ENCODE results near the gene RAB3D.
"Not testable (repeated sequence)": the region's sequence is repeated elsewhere in the genome, so short reads cannot be mapped to it uniquely, and the experiment has no call there.

Gene RAB3D, protein sequence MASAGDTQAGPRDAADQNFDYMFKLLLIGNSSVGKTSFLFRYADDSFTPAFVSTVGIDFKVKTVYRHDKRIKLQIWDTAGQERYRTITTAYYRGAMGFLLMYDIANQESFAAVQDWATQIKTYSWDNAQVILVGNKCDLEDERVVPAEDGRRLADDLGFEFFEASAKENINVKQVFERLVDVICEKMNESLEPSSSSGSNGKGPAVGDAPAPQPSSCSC
- 1.8 to 52.6 (median 17.8) reads per million in 17 experiments for total RNA-seq

GRCh38 chr19:11339254-11340098 is at the start of gene RAB3D:
Gene RAB3D (minus strand): TSS chr19:11339657. CDS start chr19:11337399, 2,258 bp downstream.
- peak; percentile 88 to 97 (median 92) for DNase-seq

- DNase-seq = peak; percentile 69 to 81 (median 72)
Measured at GRCh38 chr19:11387162-11388034, 47.9 kb upstream of the RAB3D start.

DNA sequence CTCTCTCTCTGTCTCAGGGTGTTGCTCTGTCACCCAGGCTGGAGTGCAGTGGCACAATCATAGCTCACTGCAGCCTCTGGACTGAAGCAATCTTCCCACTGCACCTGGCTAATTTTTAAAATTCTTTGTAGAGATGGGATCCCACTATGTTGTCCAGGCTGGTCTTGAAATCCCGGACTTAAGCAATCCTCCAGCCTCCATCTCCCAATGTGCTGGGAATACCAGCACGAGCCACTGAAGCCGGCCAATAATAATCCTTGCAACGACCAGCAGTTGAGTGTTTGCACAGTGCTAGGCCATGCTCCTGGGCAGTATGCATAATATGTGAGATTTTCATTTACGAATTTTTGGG is 45.3 kb upstream of the RAB3D start:
- DNase-seq = no peak

DNA sequence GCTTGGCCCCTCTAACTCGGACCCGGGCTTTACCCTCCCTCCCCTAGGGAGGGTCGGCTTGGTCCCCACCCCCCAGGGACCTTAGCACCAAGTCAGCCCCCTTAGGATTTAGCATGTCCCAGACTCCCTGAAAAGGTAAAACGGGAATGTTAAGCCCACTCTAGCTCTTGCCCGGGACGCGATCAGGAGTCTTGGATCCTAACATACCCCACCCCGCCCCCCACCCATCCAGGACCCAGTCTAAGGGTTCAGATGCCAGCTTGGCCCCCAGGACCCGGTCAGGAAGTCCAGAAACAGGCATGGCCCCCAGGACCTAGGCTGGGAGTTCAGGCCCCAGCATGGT is 44.2 kb upstream of the RAB3D start:
- no peak for DNase-seq

GRCh38 chr19:11382898-11383705 is 43.6 kb upstream of the RAB3D start:
- DNase-seq = peak; percentile 63 to 83 (median 71)

DNA sequence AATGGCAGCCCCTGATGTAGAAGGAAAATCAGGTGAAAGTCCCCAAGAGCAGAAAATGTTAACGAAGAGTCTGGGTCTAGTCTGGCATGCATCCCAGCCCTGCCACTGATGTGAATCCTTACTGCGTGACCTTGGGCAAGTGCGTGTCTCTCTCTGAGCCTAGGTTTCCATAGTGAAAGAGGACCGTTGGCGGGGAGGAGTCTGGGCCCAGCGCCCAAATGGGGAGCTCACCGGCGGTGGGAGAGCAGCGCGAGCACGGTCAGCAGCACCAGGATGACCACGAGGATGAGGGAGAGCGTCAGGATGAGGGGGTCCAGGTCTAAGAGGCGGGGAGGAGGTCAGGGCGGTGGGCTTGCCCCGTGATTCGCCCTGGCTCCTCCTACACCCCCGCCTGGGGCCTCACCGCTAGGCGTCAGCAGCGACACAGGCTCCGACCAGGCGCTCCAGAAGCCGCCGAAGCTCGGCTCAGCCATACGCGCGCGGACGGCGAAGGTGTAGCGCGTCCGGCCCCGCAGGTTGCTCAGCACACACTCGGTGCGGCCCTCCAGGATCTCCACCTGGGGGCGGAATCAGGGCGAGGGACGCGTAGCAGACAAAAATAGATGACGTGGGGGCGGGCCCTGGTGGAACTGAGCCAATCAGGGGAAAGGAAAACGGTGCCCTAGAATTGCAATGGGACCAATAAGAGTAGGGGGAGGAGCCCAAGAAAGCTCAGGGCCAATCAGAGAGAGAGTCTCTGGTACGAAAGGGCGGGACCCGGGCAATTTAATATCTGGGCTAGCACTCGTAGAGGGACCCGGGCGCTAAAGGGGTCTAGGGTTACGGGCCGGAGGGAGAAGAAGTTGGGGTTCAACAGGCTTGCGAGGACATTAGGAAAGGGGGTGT is 41.4 kb upstream of the RAB3D start:
- peak; percentile 91 to 95 (median 94) for DNase-seq

DNA sequence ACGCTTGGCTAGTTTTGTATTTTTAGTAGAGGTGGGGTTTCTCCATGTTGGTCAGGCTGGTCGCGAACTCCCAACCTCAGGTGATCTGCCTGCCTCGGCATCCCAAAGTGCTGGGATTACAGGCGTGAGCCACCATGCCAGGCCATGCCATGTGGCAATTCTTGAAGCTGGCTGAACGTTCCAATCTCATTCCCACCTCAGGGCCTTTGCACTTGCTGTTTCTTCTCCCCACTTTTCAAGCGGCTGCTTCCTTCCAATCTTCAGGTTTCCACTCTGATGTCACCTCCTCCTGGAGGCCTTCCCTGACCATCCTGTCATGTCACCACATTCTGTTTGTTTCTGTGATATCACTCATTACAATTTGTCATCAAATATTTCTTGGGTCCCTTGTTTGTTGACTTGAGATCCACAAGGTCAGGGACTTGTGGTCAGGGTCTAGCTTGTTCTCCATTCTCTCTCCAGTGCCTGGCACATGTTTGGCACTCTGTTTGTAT is 40.4 kb upstream of the RAB3D start:
- no peak for DNase-seq

DNA sequence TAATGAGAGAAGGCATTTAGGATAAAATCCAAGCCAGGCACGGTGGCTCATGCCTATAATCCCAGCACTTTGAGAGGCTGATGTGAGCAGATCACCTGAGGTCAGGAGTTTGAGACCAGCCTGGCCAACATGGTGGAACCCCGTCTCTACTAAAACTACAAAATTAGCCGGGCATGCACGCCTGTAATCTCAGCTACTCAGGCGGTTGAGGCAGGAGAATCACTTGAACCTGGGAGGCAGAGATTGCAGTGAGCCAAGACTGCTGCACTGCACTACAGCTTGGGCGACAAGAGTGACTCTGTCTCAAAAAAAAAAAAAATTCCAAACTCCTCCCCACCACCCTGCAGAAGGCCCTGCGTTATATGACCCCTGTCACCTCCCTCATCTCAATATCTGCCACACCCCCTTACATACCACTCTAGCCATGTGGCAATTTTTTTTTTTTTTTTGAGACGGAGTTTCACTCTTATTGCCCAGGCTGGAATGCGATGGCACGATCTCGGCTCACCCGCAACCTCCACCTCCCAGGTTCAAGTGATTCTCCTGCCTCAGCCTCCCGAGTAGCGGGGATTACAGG is 39.9 kb upstream of the RAB3D start:
- DNase-seq = not testable (repeated sequence)

- DNase-seq = peak in 3 of 4 experiments; percentile 28 to 67 (median 43)
Measured at GRCh38 chr19:11378319-11379189, 39.1 kb upstream of the RAB3D start.

GRCh38 chr19:11377756-11378155 is 38.3 kb upstream of the RAB3D start:
- no peak for DNase-seq

GRCh38 chr19:11377237-11377636 is 37.8 kb upstream of the RAB3D start:
- DNase-seq = peak; percentile 62 to 79 (median 72)

DNA sequence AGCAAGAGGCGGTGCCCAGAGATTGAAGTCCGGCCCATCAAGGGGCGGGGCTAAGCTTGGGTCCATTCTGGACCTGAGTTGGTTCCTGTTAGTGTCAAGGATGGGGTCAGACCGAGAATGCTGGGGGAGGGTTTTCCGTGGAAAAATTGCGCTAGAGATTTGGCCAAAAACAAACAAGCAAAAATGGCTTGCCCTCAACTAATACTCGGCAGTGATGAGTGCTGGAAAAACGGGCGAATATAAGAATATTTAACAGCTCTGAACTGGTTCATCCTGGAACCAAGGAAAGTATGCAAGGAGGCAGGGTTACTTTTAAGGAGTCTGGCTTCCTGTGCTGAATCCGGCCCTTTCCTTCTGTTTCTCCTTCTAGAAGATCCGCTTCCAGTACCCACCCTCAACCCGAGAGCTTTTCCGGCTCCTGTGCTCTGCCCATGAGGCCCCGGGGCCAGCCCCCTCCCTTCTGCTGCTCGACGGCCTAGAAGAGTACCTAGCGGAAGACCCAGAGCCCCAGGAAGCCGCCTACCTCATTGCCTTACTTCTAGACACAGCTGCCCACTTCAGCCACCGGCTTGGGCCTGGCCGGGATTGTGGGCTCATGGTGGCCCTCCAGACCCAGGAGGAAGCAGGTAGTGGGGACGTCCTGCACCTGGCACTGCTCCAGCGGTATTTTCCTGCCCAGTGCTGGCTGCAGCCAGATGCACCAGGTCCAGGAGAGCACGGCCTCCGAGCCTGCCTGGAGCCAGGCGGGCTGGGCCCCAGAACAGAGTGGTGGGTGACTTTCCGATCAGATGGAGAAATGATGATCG is 35.9 kb upstream of the RAB3D start:
- peak; percentile 22 to 67 (median 46) for DNase-seq

DNA sequence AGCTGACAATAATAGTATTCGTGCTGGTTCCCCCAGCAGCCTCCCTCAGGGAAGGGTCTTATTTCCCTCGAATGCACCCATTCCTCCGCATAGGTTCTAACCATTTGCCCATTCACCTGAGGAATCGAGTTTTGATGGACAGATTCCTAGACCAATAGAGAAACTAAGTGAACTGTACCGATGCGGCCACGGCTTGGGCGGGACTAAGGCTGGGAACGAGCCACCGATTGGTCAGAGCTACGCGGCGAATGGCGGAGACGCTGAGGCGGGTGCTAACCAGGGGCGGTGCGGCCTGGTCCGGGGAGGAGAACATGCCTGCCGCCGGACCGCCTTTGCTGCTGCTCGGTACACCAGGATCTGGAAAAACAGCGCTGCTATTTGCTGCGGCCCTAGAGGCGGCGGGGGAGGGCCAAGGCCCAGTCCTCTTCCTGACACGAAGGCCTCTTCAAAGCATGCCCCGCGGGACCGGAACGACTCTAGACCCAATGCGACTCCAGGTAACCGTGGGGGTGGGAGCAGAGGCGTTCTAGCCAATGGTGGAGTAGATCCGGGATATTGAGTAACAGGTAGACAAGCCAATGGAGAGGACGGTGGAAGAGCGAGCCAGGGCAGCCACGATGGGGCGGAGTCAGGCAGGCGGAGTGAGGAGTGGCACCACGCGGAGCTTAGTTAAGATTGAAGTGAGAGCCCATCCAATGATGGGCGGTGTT is 35.1 kb upstream of the RAB3D start, which contains the start of gene SWSAP1:
TSS of gene SWSAP1 (plus strand) at position 234 of the 710 bp plus-strand sequence. CDS start at position 249, 15 bp downstream.
- peak; percentile 99 to 100 (median 99) for DNase-seq

DNA sequence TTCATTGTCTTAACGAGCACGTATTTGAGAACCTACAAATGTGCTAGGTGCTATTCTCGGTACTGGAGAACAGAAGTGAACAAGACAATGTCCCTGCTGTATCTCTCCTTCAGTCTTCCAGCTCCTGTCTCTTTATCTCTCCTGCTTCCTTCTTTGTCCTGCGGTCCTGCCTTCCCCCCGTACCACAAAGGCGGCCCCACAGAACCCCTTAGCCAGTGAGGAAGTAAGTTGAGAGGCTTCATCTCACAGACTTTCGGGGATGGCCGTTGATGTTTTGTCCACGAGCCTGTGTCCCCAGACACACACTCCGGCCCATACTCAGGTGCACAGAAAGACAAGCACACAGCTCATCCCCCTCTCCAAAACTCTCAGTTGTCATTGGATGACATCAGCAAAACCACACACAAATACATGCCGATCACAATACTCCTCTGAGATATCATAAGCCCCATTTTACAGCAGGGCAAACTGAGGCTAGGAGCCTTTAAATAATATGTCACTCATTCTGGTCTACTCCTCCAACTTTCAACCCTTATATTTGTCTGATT is 34.5 kb upstream of the RAB3D start:
- peak in 3 of 4 experiments; percentile 34 to 39 (median 36) for DNase-seq

GRCh38 chr19:11373166-11373884 is 33.9 kb upstream of the RAB3D start:
- no peak for DNase-seq

DNA sequence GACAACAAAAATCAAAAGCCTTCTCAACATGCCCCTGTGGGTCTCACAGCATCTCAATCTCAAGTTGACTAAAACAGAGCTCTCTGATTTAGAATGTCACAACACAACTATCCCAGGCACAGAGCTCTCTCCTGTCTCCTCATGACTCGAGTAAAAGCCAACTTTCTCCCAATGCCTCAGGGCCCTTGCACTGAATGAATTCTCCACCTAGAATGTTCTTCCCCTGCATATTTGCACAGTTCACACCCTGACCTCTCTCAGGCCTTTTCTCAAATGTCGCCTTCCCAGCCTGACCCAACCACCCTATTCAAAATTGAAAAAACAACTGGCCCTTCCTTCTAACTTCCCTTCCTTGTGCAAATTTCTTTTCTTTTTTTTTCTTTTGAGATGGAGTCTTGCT is 31.3 kb upstream of the RAB3D start:
- DNase-seq = no peak

DNA sequence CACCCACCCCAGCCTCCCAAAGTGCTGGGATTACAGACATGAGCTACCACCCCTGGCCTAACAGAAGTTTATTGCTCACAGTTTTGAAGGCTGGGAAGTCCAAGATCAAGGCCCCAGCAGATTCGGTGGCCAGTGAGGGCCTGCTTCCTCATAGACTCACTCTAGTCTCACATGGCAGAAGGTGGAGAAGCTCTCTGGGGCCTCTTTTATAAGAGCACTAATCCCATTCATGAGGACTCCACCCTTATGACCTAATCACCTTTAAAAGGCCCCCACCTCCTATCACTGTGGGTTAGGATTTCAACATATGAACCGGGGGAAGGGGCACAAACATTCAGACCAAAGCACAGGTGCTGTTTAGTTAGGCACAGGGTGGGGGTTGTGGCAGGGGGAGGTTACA is 28.1 kb upstream of the RAB3D start:
- no peak for DNase-seq
